HepG2 (cell line): ENCODE data around the gene SYCP2L. TPM values are rescaled to one million over a fixed set of nuclear protein-coding genes. Genes with fewer than 3 reads are reported as not detected.

Experiments used
- ATAD3A ChIP-seq: sonication (generic); formaldehyde crosslinking; IDR thresholded peaks from 2 replicates; pipeline ENCODE4 v1.4.0; 2020; ENCODE audit warnings: missing genetic modification reagents
- HOXA3 ChIP-seq: sonication (generic); formaldehyde crosslinking; IDR thresholded peaks from 2 replicates; pipeline ENCODE4 v1.5.0; 2020; ENCODE audit warnings: missing genetic modification reagents
- MBD4 ChIP-seq: IDR thresholded peaks from 2 replicates; pipeline ENCODE4 v1.6.1; 2012; ENCODE audit warnings: low read length, inconsistent platforms, borderline replicate concordance
- RFXANK ChIP-seq: IDR thresholded peaks from 2 replicates; pipeline ENCODE4 v1.6.1; 2016
- SMAD9 ChIP-seq: sonication (generic); formaldehyde crosslinking; IDR thresholded peaks from 2 replicates; pipeline ENCODE4 v1.5.1; 2020; ENCODE audit warnings: mild to moderate bottlenecking, missing genetic modification reagents
- SMARCE1 ChIP-seq: fragments of 450-650 bp; IDR thresholded peaks from 2 replicates; pipeline ENCODE4 v1.6.1; 2017; ENCODE audit warnings: borderline replicate concordance
- ZBTB20 ChIP-seq: sonication (generic); formaldehyde crosslinking; IDR thresholded peaks from 2 replicates; pipeline ENCODE4 v1.8.1; 2023; ENCODE audit warnings: missing genetic modification reagents, low read depth, mild to moderate bottlenecking, borderline replicate concordance
- ZNF121 ChIP-seq: sonication (generic); formaldehyde crosslinking; IDR thresholded peaks from 2 replicates; pipeline ENCODE4 v1.5.0; 2020; ENCODE audit warnings: mild to moderate bottlenecking, missing genetic modification reagents
- ZNF124 ChIP-seq: sonication (generic); formaldehyde crosslinking; IDR thresholded peaks from 2 replicates; pipeline ENCODE4 v1.4.0; 2020; ENCODE audit warnings: missing genetic modification reagents
- ZNF253 ChIP-seq: sonication (generic); formaldehyde crosslinking; IDR thresholded peaks from 2 replicates; pipeline ENCODE4 v1.8.0; 2022; ENCODE audit warnings: mild to moderate bottlenecking, missing genetic modification reagents, borderline replicate concordance
- ZNF317 ChIP-seq: sonication (generic); formaldehyde crosslinking; IDR thresholded peaks from 2 replicates; pipeline ENCODE4 v1.5.0; 2020; ENCODE audit warnings: mild to moderate bottlenecking, missing genetic modification reagents
- polyA plus RNA-seq, 8 experiments: library from polyadenylated mRNA; depleted of rRNA in 3 of 8; stranded (reverse) in 7 of 8; unstranded in 1 of 8; fragments of >200 nt; fragmentation: Illumina TruSeq in 4 of 8; extraction: Trizol in 4 of 8; gene quantifications; 2 replicates each; pipeline versions ENCODE4 v1.2.1 to v1.2.3, GENCODE V29; 2011 to 2016; ENCODE audit warnings: low read depth in 4 of 8, missing spikeins in 1 of 8, mixed read lengths in 1 of 8; ENCODE audit not compliant: insufficient read depth in 1 of 8
- total RNA-seq, 5 experiments: library from RNA; depleted of rRNA; stranded (reverse); fragments of >200 nt; fragmentation: Illumina TruSeq; extraction: Trizol; gene quantifications; 2 replicates each; pipeline ENCODE4 v1.2.3, GENCODE V29; 2016; ENCODE audit warnings: low read depth in 1 of 5
- TF ChIP-seq, protein P1 (sequence below): sonication (generic); formaldehyde crosslinking; IDR thresholded peaks from 2 replicates; pipeline ENCODE4 v1.5.1; 2020; ENCODE audit warnings: mild to moderate bottlenecking, missing genetic modification reagents, borderline replicate concordance
- TF ChIP-seq, protein P2 (sequence below): sonication (generic); formaldehyde crosslinking; IDR thresholded peaks from 2 replicates; pipeline ENCODE4 v1.4.0; 2020; ENCODE audit warnings: mild to moderate bottlenecking, missing genetic modification reagents
- TF ChIP-seq, protein P3 (sequence below): sonication (generic); formaldehyde crosslinking; IDR thresholded peaks from 2 replicates; pipeline ENCODE4 v1.4.0; 2020; ENCODE audit warnings: missing genetic modification reagents
- TF ChIP-seq, protein P4 (sequence below): sonication (generic); formaldehyde crosslinking; IDR thresholded peaks from 2 replicates; pipeline ENCODE4 v1.4.0; 2020; ENCODE audit warnings: missing genetic modification reagents
- TF ChIP-seq, protein P5 (sequence below), 2 experiments: sonication (generic) in 1 of 2; formaldehyde crosslinking in 1 of 2; IDR thresholded peaks; 2 replicates each; pipeline versions ENCODE4 v1.4.0 to v1.6.1; 2018 to 2020; ENCODE audit warnings: missing genetic modification reagents in 2 of 2, borderline replicate concordance in 1 of 2, low read depth in 1 of 2, mild to moderate bottlenecking in 1 of 2, missing biosample characterization in 1 of 2

Gene SYCP2L
- total and polyA plus RNA-seq, 2 of the 13 experiments (the other 11 are each of a cell fraction or from before 2014, with no cell fraction given), result 0.22 to 0.54 TPM

DNA sequence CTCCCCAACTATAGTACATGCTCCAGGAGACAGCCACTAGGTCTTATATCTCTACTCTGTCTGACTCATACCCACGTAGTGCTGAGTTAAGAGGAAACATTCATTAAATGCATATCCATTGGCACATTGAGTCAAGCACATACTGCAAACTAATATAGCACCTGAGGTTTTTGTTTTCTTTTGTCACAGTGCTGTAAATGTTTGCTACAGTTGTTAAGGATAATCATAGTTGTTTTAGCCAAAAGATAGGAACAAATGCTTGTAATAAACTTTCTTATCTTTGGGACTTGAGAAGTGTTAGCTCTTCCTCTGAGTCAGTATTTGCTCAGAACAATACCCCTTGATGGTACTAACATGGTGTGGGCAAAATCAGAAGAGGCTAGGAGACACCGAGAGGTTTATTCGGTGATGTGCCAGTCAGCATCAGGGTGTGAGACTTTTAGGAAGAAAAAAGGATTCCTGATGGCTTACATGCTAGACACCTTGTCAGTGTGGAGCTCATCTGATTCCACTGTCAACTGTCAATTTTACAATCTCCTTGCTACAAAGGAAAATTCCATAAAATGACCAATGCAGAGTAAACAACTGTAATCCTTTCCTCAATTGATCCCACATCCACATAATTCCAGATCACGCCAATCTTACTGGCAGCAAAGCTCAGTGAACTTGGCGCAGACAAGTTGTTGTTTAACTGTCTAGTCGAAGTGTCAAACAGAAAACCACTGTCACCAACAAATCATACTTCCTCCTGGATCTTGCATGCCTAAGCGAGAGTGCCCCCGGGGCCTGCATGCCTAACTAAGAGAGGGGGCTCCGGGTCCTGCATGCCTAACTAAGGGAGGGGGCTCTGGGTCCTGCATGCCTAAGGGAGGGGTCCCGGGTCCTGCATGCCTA, 121.1 kb downstream of the SYCP2L start (continued):
- TF ChIP-seq, protein P1, sequence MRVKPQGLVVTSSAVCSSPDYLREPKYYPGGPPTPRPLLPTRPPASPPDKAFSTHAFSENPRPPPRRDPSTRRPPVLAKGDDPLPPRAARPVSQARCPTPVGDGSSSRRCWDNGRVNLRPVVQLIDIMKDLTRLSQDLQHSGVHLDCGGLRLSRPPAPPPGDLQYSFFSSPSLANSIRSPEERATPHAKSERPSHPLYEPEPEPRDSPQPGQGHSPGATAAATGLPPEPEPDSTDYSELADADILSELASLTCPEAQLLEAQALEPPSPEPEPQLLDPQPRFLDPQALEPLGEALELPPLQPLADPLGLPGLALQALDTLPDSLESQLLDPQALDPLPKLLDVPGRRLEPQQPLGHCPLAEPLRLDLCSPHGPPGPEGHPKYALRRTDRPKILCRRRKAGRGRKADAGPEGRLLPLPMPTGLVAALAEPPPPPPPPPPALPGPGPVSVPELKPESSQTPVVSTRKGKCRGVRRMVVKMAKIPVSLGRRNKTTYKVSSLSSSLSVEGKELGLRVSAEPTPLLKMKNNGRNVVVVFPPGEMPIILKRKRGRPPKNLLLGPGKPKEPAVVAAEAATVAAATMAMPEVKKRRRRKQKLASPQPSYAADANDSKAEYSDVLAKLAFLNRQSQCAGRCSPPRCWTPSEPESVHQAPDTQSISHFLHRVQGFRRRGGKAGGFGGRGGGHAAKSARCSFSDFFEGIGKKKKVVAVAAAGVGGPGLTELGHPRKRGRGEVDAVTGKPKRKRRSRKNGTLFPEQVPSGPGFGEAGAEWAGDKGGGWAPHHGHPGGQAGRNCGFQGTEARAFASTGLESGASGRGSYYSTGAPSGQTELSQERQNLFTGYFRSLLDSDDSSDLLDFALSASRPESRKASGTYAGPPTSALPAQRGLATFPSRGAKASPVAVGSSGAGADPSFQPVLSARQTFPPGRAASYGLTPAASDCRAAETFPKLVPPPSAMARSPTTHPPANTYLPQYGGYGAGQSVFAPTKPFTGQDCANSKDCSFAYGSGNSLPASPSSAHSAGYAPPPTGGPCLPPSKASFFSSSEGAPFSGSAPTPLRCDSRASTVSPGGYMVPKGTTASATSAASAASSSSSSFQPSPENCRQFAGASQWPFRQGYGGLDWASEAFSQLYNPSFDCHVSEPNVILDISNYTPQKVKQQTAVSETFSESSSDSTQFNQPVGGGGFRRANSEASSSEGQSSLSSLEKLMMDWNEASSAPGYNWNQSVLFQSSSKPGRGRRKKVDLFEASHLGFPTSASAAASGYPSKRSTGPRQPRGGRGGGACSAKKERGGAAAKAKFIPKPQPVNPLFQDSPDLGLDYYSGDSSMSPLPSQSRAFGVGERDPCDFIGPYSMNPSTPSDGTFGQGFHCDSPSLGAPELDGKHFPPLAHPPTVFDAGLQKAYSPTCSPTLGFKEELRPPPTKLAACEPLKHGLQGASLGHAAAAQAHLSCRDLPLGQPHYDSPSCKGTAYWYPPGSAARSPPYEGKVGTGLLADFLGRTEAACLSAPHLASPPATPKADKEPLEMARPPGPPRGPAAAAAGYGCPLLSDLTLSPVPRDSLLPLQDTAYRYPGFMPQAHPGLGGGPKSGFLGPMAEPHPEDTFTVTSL (CRISPR knock-in tag), result peak; percentile 55
- TF ChIP-seq, protein P2, sequence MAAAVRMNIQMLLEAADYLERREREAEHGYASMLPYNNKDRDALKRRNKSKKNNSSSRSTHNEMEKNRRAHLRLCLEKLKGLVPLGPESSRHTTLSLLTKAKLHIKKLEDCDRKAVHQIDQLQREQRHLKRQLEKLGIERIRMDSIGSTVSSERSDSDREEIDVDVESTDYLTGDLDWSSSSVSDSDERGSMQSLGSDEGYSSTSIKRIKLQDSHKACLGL (CRISPR knock-in tag), result no peak
- TF ChIP-seq HOXA3 (CRISPR knock-in tag) (peak; percentile 55; the same call in 1 of the 2 replicates), MBD4 (no peak), RFXANK (CRISPR knock-in tag) (no peak), SMAD9 (CRISPR knock-in tag) (no peak), SMARCE1 (no peak), ZBTB20 (CRISPR knock-in tag) (no peak), ZNF253 (CRISPR knock-in tag) (no peak), ZNF121 (CRISPR knock-in tag) (no peak), ZNF317 (CRISPR knock-in tag) (no peak; the same call in 1 of the 2 replicates), ATAD3A (CRISPR knock-in tag) (no peak), ZNF124 (CRISPR knock-in tag) (0 out of 2 replicates have a peak, but pooled peaks have one; percentile 16)
- TF ChIP-seq, protein P3, sequence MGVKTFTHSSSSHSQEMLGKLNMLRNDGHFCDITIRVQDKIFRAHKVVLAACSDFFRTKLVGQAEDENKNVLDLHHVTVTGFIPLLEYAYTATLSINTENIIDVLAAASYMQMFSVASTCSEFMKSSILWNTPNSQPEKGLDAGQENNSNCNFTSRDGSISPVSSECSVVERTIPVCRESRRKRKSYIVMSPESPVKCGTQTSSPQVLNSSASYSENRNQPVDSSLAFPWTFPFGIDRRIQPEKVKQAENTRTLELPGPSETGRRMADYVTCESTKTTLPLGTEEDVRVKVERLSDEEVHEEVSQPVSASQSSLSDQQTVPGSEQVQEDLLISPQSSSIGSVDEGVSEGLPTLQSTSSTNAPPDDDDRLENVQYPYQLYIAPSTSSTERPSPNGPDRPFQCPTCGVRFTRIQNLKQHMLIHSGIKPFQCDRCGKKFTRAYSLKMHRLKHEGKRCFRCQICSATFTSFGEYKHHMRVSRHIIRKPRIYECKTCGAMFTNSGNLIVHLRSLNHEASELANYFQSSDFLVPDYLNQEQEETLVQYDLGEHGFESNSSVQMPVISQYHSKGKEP (CRISPR knock-in tag), result no peak
- TF ChIP-seq, protein P4, sequence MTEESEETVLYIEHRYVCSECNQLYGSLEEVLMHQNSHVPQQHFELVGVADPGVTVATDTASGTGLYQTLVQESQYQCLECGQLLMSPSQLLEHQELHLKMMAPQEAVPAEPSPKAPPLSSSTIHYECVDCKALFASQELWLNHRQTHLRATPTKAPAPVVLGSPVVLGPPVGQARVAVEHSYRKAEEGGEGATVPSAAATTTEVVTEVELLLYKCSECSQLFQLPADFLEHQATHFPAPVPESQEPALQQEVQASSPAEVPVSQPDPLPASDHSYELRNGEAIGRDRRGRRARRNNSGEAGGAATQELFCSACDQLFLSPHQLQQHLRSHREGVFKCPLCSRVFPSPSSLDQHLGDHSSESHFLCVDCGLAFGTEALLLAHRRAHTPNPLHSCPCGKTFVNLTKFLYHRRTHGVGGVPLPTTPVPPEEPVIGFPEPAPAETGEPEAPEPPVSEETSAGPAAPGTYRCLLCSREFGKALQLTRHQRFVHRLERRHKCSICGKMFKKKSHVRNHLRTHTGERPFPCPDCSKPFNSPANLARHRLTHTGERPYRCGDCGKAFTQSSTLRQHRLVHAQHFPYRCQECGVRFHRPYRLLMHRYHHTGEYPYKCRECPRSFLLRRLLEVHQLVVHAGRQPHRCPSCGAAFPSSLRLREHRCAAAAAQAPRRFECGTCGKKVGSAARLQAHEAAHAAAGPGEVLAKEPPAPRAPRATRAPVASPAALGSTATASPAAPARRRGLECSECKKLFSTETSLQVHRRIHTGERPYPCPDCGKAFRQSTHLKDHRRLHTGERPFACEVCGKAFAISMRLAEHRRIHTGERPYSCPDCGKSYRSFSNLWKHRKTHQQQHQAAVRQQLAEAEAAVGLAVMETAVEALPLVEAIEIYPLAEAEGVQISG (CRISPR knock-in tag), result peak; percentile 41; the same call in 1 of the 2 replicates
- TF ChIP-seq, protein P5, sequence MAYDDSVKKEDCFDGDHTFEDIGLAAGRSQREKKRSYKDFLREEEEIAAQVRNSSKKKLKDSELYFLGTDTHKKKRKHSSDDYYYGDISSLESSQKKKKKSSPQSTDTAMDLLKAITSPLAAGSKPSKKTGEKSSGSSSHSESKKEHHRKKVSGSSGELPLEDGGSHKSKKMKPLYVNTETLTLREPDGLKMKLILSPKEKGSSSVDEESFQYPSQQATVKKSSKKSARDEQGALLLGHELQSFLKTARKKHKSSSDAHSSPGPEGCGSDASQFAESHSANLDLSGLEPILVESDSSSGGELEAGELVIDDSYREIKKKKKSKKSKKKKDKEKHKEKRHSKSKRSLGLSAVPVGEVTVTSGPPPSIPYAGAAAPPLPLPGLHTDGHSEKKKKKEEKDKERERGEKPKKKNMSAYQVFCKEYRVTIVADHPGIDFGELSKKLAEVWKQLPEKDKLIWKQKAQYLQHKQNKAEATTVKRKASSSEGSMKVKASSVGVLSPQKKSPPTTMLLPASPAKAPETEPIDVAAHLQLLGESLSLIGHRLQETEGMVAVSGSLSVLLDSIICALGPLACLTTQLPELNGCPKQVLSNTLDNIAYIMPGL (CRISPR knock-in tag; IDR thresholded peaks at IDR 0.05; ENCODE audit: borderline replicate concordance in 1 of 2, low read depth in 1 of 2), result peak in 1 of 2 experiments; percentile 36; a peak in 1 of 4 replicates
